ENCODE results near the gene MSRB3.

DNA sequence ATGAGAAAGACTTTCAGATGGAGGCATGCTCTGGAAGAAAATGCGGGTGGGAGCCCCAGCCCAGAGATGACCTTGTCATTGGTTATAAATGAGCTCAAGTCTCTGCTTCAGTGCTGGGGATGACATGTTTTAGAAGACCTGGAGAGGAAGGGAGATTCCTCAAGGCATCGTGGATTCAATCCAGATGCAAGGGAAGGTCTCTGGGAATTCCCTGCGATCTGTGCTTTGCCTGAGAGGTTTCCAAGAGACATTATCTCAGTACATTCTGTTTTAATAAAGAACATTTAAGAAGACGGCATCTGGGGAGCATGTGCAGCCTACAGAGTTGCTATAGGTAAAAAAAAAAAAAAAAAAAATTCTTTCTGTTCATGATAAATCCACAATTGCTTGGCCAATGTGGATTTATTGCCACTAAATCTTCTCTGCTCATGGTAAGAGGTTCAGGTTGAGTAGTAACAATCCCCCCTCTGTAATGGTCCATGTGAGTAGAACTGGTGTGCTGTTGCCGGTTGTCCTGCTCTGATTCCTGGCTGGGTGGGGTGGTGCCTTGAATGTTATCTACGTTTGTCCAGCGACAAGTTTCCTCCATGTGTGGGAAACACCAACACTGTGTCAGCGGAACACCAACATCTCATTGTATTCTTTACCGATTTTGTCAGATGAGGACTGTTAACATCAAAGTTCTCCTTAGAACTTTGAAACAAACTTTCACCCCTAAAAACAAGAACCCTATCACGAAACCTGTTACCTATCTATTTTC, 230.0 kb downstream of the MSRB3 start:
- no peak for TF ChIP-seq EZH2 (IDR thresholded peaks at IDR 0.05; ENCODE audit: low read depth, unreplicated experiment)
- TF ChIP-seq CTCF (conservative IDR thresholded peaks at IDR 0.05; ENCODE audit: low read depth in 2 of 2) = no peak
- TF ChIP-seq EZH2phosphoT487 (IDR thresholded peaks at IDR 0.05; ENCODE audit: unreplicated experiment) = no peak
- TF ChIP-seq POLR2AphosphoS5 (IDR thresholded peaks at IDR 0.05; ENCODE audit: low read depth) = no peak
- no peak for TF ChIP-seq CREB1 (CRISPR knock-in tag; IDR thresholded peaks at IDR 0.05; ENCODE audit: low read depth)
